Measurements from ENCODE around the gene DNAI1.

DNAI1 gene

DNA sequence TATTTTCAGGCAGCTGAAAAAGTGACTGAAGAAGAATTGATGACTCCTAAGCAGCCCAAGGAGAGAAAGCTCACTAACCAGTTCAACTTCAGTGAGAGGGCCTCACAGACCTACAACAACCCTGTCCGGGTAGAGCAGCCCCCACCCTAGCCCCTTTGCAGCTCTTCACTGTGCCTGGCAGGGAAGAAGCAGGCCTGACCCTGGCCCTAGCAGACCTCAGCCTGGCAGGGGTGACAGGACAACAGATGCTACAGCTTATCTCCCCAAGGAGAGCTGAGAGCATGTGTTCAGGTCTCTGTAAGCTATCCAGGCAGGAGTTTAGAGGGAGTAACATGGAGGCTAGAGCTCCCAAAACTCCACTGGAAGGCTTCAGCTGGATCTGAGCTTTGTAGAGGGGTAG, 31.8 kb downstream of the DNAI1 start (continued):
- no peak for TF ChIP-seq CREB5 (CRISPR knock-in tag; IDR thresholded peaks at IDR 0.05; ENCODE audit: low read depth)
- TF ChIP-seq GLIS3 (CRISPR knock-in tag; IDR thresholded peaks at IDR 0.05) = no peak

DNA sequence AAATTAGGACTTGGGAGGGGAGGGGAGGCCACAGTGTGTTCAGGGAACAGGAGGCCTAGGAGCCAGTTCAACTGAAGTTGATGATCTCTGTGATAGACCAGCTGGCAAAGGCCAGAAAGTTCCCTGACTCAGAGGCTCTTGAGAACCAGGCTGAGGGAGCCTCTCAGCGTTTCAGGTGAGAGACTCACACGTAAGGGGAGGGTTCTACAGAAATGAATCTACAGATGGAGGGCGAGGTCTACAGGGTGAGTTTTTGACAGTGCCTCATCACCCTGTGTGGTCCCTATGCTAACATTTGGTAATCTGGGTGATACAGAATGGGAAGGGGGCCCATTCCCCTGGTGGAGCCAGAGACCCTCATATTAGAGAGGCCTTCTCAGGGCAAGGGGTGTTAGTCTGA, 32.2 kb downstream of the DNAI1 start:
- ATAC-seq = no peak
- TF ChIP-seq, protein P1, sequence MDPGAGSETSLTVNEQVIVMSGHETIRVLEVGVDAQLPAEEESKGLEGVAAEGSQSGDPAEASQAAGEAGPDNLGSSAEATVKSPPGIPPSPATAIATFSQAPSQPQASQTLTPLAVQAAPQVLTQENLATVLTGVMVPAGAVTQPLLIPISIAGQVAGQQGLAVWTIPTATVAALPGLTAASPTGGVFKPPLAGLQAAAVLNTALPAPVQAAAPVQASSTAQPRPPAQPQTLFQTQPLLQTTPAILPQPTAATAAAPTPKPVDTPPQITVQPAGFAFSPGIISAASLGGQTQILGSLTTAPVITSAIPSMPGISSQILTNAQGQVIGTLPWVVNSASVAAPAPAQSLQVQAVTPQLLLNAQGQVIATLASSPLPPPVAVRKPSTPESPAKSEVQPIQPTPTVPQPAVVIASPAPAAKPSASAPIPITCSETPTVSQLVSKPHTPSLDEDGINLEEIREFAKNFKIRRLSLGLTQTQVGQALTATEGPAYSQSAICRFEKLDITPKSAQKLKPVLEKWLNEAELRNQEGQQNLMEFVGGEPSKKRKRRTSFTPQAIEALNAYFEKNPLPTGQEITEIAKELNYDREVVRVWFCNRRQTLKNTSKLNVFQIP (CRISPR knock-in tag; IDR thresholded peaks at IDR 0.05; ENCODE audit: borderline replicate concordance, low read depth) = no peak

- no peak for ATAC-seq
- TF ChIP-seq TCF4 (CRISPR knock-in tag; IDR thresholded peaks at IDR 0.05; ENCODE audit: borderline replicate concordance) = no peak
- TF ChIP-seq ESRRG (CRISPR knock-in tag; IDR thresholded peaks at IDR 0.05) = no peak
- no peak for TF ChIP-seq GLIS3 (CRISPR knock-in tag; IDR thresholded peaks at IDR 0.05)
- TF ChIP-seq, protein P1 (CRISPR knock-in tag; IDR thresholded peaks at IDR 0.05; ENCODE audit: borderline replicate concordance, low read depth) = no peak
Observed at GRCh38 chr9:34491596-34491995, 33.0 kb downstream of the DNAI1 start.

DNA sequence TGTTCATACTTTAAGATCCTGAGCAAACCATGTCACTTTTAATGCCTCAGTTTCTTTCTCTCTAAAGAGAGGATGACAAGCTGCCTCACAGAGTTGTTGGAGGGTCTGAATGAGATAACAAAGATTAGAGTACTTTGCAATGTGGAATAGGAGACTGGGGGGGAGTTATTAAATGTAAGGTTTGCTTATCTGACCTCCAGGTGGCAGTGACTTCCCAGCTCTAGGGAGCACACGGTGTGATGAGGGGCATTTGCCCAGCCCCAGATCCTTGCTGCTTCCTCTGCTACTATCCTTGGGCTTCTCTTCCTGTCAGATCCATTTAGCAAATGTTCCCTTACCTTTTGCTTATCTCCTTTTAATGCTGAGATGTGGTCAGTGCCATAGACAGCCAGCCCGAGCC, 33.4 kb downstream of the DNAI1 start:
- ATAC-seq = no peak

DNA sequence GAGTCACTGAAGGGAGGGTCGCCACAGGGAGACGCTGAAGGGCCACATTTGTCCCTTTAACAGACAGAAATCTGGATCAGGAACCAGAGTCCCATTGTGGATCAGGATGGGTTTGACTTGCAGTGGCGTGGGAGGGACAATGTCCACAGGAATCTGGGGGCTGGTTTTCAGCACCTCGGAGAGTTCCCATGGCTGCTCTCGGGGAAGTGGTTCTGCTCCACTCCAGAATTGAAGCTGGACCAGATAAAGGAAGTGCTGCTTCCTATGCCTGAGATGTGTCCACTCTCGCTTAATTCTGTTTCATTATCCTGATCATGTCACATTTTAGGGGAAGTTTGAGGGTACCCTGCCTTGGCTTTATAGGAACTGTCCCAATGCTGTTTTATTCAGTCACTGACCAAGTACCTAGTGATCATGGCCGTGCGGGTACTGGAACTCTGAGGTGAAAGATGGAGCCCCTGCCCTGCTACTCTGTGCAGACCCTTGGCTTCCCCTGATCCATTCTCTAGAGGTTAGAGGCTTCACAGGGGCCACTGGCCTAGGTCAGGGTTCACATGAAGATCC, 35.4 kb downstream of the DNAI1 start:
- 0 out of 2 replicates have a peak, but pooled peaks have one; percentile 38 for TF ChIP-seq CSDC2 (CRISPR knock-in tag; IDR thresholded peaks at IDR 0.05)
- TF ChIP-seq ZFP3 (CRISPR knock-in tag; IDR thresholded peaks at IDR 0.05) = no peak
- ATAC-seq = peak; percentile 73

More for the DNA sequence above, 33.4 kb downstream of the DNAI1 start:
- no peak for TF ChIP-seq SNAI2 (CRISPR knock-in tag; IDR thresholded peaks at IDR 0.05)
- TF ChIP-seq, protein P1 (CRISPR knock-in tag; IDR thresholded peaks at IDR 0.05; ENCODE audit: borderline replicate concordance, low read depth) = no peak
- TF ChIP-seq TCF4 (CRISPR knock-in tag; IDR thresholded peaks at IDR 0.05; ENCODE audit: borderline replicate concordance) = no peak
- TF ChIP-seq, protein P2, sequence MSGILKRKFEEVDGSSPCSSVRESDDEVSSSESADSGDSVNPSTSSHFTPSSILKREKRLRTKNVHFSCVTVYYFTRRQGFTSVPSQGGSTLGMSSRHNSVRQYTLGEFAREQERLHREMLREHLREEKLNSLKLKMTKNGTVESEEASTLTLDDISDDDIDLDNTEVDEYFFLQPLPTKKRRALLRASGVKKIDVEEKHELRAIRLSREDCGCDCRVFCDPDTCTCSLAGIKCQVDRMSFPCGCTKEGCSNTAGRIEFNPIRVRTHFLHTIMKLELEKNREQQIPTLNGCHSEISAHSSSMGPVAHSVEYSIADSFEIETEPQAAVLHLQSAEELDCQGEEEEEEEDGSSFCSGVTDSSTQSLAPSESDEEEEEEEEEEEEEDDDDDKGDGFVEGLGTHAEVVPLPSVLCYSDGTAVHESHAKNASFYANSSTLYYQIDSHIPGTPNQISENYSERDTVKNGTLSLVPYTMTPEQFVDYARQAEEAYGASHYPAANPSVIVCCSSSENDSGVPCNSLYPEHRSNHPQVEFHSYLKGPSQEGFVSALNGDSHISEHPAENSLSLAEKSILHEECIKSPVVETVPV (CRISPR knock-in tag; IDR thresholded peaks at IDR 0.05) = no peak
- TF ChIP-seq GLIS3 (CRISPR knock-in tag; IDR thresholded peaks at IDR 0.05) = no peak
- no peak for TF ChIP-seq ZFP30 (CRISPR knock-in tag; IDR thresholded peaks at IDR 0.05)
- TF ChIP-seq ISL1 (CRISPR knock-in tag; IDR thresholded peaks at IDR 0.05) = no peak

DNA sequence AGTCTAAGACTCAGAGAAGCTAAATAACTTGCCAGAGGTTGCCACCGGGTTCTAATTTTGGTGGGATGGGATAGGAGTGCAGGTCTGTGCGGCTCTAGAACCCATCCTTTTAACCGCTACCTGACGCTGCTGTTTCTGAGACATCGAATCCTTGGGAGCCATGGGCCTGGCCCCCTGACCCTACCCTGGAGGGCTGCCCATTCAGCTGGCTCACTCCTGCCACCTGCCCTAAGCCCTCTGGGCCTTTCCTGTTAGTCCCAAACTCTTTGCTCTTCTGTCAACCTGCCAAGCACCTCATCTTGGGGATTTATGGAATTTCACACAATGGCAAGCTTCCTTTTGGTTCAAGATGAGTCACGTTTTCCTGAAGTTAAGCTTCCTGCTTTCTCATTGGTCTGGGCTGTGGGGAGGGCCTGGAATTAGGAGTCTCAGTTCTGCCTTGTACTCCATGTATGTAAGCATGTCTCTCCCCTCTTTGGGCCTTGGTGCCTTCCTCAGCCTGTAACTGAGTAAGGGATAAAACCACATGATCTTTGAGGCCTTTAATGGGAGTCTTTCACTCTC, 37.6 kb downstream of the DNAI1 start:
- TF ChIP-seq SNAI2 (CRISPR knock-in tag; IDR thresholded peaks at IDR 0.05) (no peak), CREB5 (CRISPR knock-in tag; IDR thresholded peaks at IDR 0.05; ENCODE audit: low read depth) (no peak), PPARA (CRISPR knock-in tag; IDR thresholded peaks at IDR 0.05; ENCODE audit: borderline replicate concordance) (no peak), BACH2 (CRISPR knock-in tag; IDR thresholded peaks at IDR 0.05; ENCODE audit: borderline replicate concordance) (no peak), ZFP30 (CRISPR knock-in tag; IDR thresholded peaks at IDR 0.05) (no peak), ZNF8 (CRISPR knock-in tag; IDR thresholded peaks at IDR 0.05) (no peak), TOX (CRISPR knock-in tag; IDR thresholded peaks at IDR 0.05; ENCODE audit: borderline replicate concordance) (no peak)
- TF ChIP-seq, protein P3, sequence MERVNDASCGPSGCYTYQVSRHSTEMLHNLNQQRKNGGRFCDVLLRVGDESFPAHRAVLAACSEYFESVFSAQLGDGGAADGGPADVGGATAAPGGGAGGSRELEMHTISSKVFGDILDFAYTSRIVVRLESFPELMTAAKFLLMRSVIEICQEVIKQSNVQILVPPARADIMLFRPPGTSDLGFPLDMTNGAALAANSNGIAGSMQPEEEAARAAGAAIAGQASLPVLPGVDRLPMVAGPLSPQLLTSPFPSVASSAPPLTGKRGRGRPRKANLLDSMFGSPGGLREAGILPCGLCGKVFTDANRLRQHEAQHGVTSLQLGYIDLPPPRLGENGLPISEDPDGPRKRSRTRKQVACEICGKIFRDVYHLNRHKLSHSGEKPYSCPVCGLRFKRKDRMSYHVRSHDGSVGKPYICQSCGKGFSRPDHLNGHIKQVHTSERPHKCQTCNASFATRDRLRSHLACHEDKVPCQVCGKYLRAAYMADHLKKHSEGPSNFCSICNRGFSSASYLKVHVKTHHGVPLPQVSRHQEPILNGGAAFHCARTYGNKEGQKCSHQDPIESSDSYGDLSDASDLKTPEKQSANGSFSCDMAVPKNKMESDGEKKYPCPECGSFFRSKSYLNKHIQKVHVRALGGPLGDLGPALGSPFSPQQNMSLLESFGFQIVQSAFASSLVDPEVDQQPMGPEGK (CRISPR knock-in tag; IDR thresholded peaks at IDR 0.05; ENCODE audit: borderline replicate concordance) = no peak
- ATAC-seq = no peak

Measured in SK-N-SH treated with all-trans-retinoic acid at 6 μM for 48 hours (cell line).